Kidney (tissue), 14 donors: ENCODE measurements around the gene SORBS1. TPM values are rescaled to one million over a fixed set of nuclear protein-coding genes. Genes with fewer than 3 reads are reported as not detected.

Experiments
- DNase-seq, 5 donors: peaks; one replicate each; pipeline ENCODE4 v3.0.0-alpha.2; 2013 to 2020
- FAIRE-seq: peaks from 2 replicates; lab custom pipeline; 2012; peaks lifted over from hg19 to GRCh38; lab: Jason Lieb, UNC
- H3K27ac ChIP-seq, 2 donors: one replicate each; pipeline ENCODE4 v1.7.0; 2013; ENCODE audit warnings: low read depth in 2 of 2, low read length in 2 of 2, inconsistent platforms in 1 of 2
- H3K27me3 ChIP-seq: one replicate; pipeline ENCODE4 v1.7.1; 2013; ENCODE audit warnings: low read length, inconsistent platforms; ENCODE audit not compliant: control insufficient read depth, insufficient read depth
- H3K36me3 ChIP-seq, 3 donors: one replicate each; pipeline versions ENCODE4 v1.7.0 to v1.7.1; 2013; ENCODE audit warnings: low read length in 3 of 3, control low read depth in 1 of 3, inconsistent platforms in 1 of 3; ENCODE audit not compliant: insufficient read depth in 3 of 3, control insufficient read depth in 2 of 3
- H3K4me1 ChIP-seq, 3 donors: one replicate each; pipeline versions ENCODE4 v1.7.0 to v1.7.1; 2013; ENCODE audit warnings: low read length in 3 of 3, inconsistent platforms in 1 of 3, low read depth in 1 of 3; ENCODE audit not compliant: control insufficient read depth in 2 of 3, insufficient read depth in 2 of 3
- H3K4me3 ChIP-seq, 3 donors: one replicate each; pipeline versions ENCODE4 v1.7.0 to v1.8.1; 2013; ENCODE audit warnings: low read length in 3 of 3, control low read depth in 1 of 3, inconsistent platforms in 1 of 3
- H3K9ac ChIP-seq, 3 donors: one replicate each; pipeline versions ENCODE4 v1.7.0 to v1.7.1; 2013; ENCODE audit warnings: low read length in 3 of 3, control low read depth in 1 of 3, inconsistent platforms in 1 of 3
- H3K9me3 ChIP-seq, 3 donors: one replicate each; pipeline versions ENCODE4 v1.7.0 to v1.7.1; 2013; ENCODE audit warnings: low read length in 3 of 3, control low read depth in 1 of 3, inconsistent platforms in 1 of 3; ENCODE audit not compliant: control insufficient read depth in 2 of 3, insufficient read depth in 1 of 3
- intact Hi-C: fragments of 100-400 bp; cut with DNase I; formaldehyde crosslinking; loops from one replicate; pipeline ENCODE4 v1.11.1; 2022
- polyA plus RNA-seq: library from polyadenylated mRNA; stranded (reverse); fragments of 350-450 nt; fragmentation: Illumina TruSeq; extraction: RNeasy Lipid Tissue Mini Kit (QIAGEN cat#74804); gene quantifications from one replicate; pipeline ENCODE4 v1.2.3, GENCODE V29; 2014; ENCODE audit warnings: low read depth, low replicate concordance; ENCODE audit not compliant: insufficient read depth
- total RNA-seq: library from RNA; stranded (reverse); fragmentation: NEBNext Ultra II Directional; extraction: Animal tissue kit (Norgen Biotek cat#: 25700); gene quantifications from one replicate; pipeline ENCODE4 v1.2.1, GENCODE V29; 2021
- TF ChIP-seq, protein P1 (sequence below): IDR thresholded peaks from 3 replicates; pipeline ENCODE4 v1.5.1; 2012; ENCODE audit warnings: mild to moderate bottlenecking, moderate library complexity, borderline replicate concordance; ENCODE audit not compliant: insufficient read depth; ENCODE audit errors: extremely low read depth
- donor health status: control.
- donor health status: control.
- donor health status: control.
- donor health status: control.
- donor health status: control.
- donor health status: DM: yes; HTN: yes; CAD: no.
- donor health status: Normal renal cell carcinoma (clear cell type).

The SORBS1 gene
- total and polyA plus RNA-seq, 2 donors from 2014 or later: 12.2 to 91.7 TPM

DNA sequence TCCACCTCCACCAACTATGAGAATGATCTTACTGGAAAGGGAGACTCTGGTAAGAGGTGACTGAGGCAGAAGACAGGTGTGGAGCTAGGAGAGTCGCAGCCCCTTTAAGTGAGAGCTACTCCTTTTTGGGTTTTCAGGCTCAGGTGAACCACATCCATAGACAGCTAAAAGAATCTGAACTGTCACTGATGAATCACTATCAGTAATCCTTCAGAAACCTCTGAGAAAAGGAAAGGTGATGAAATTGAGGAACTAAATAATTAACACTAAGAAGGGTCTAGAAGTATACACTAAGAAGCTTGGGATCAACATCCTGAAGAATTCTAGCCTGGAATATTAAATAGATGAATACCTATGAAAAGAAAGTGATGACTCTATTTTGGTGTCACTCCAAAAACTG lies 83.0 kb downstream of the SORBS1 start:
- H3K4me1 ChIP-seq: peaks cover 2 to 20% (median 6%) of the 10 kb centered on the region in 3 donors
- H3K9ac ChIP-seq: no peak overlapping the region
- no peak for FAIRE-seq

DNA sequence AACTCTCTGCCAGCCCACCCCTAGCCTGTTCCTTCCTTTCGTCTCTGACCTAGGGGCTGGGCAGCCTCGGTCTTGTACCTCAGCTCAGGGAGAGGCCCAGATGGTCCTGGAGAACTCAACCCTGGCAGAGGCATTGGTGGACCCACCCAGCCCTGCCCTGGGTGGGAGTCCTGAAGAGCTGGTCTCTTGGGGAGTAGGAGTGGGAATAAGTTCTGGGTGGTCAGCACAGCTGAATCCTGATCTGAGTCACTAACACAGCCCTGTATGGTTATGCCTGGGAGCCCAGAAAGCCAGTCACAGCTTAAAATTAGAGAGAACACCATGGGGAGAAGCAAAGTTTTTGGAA lies 84.0 kb downstream of the SORBS1 start:
- peak overlapping the region in 1 of 2 donors; percentile 70 for H3K27ac ChIP-seq
- no peak for DNase-seq
- H3K36me3 ChIP-seq: no peaks in the 10 kb centered on the region
- TF ChIP-seq, protein P1, sequence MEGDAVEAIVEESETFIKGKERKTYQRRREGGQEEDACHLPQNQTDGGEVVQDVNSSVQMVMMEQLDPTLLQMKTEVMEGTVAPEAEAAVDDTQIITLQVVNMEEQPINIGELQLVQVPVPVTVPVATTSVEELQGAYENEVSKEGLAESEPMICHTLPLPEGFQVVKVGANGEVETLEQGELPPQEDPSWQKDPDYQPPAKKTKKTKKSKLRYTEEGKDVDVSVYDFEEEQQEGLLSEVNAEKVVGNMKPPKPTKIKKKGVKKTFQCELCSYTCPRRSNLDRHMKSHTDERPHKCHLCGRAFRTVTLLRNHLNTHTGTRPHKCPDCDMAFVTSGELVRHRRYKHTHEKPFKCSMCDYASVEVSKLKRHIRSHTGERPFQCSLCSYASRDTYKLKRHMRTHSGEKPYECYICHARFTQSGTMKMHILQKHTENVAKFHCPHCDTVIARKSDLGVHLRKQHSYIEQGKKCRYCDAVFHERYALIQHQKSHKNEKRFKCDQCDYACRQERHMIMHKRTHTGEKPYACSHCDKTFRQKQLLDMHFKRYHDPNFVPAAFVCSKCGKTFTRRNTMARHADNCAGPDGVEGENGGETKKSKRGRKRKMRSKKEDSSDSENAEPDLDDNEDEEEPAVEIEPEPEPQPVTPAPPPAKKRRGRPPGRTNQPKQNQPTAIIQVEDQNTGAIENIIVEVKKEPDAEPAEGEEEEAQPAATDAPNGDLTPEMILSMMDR: no peak
- intact Hi-C loops: no loop called here
- peaks cover 2 to 20% (median 6%) of the 10 kb centered on the region in 3 donors for H3K4me1 ChIP-seq
- no peak overlapping the region for H3K9ac ChIP-seq
- FAIRE-seq: no peak
- no peaks in the 10 kb centered on the region for H3K27me3 ChIP-seq
- no peak overlapping the region for H3K4me3 ChIP-seq
- no peaks in the 10 kb centered on the region for H3K9me3 ChIP-seq

More for the DNA sequence above, 83.0 kb downstream of the SORBS1 start:
- DNase-seq: no peak
- no peaks in the 10 kb centered on the region for H3K36me3 ChIP-seq
- TF ChIP-seq, protein P1: no peak
- no peaks in the 10 kb centered on the region for H3K27me3 ChIP-seq
- intact Hi-C loops: no loop called here
- no peak overlapping the region for H3K4me3 ChIP-seq
- H3K27ac ChIP-seq: peak overlapping the region; percentile 66 to 89
- H3K9me3 ChIP-seq: no peaks in the 10 kb centered on the region

DNA sequence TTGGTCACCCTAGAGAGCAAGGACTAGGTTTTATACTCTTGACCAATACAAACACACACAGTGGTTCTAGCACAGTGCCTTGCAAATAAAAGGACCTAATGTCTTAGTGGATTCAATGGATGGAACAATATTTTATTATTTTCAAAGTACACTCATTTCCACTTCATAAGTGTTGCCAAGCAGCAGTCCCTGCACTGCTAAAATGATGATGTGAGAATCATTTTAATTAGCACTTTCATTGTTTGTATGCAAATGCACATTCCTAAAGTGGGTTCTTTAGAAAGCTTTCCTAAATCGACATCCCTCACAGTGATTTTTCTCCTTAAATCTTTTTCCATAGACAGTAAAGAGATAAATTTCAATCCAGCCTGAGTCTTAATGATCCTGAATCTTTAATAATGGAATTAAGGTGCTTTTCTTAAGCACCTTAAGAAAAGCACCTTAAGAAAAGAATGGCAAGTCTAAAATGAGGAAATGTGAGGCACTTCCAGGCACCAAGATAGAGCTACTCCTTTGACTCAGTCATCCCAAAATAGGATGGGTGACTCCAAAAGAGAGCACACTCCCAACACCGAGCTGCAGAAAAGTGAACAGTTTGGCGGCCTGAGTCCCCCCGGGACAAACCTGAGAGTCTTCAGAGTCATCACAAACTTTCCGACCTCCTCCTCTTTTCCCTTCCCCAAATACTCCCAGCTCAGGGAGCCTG lies 84.5 kb downstream of the SORBS1 start:
- Histone ChIP-seq H3K4me3 (no peak overlapping the region), H3K27ac (peak overlapping the region; percentile 26 to 70), H3K36me3 (no peaks in the 10 kb centered on the region), H3K9ac (no peak overlapping the region), H3K27me3 (no peaks in the 10 kb centered on the region), H3K4me1 (peaks cover 2 to 20% (median 6%) of the 10 kb centered on the region in 3 donors), H3K9me3 (no peaks in the 10 kb centered on the region)
- FAIRE-seq: no peak
- TF ChIP-seq, protein P1: no peak
- intact Hi-C loops: no loop called here
- DNase-seq: no peak
